NOMO-1 treated with dmso at 0.1 percent for 144 hours (cell line): ENCODE measurements around the gene CDC42BPB.
A peak's percentile ranks its signal among the peaks of the same experiment; 100 is the strongest.

Source experiments
- DNase-seq: peaks from one replicate; lab custom pipeline; 2025; ENCODE audit not compliant: unreplicated experiment; lab: John Stamatoyannopoulos, UW

CDC42BPB gene

GRCh38 chr14:102949062-102949800, 108.1 kb downstream of the CDC42BPB start:
- DNase-seq: peak; percentile 29

GRCh38 chr14:102948698-102949061, 108.7 kb downstream of the CDC42BPB start:
- no peak for DNase-seq

GRCh38 chr14:102947321-102948103, 109.8 kb downstream of the CDC42BPB start:
- DNase-seq: no peak

GRCh38 chr14:102945346-102946130, 111.8 kb downstream of the CDC42BPB start:
- DNase-seq: no peak

- no peak for DNase-seq
Observed at GRCh38 chr14:102944448-102945330, 112.7 kb downstream of the CDC42BPB start.

- no peak for DNase-seq
Observed at GRCh38 chr14:102943979-102944378, 113.4 kb downstream of the CDC42BPB start.

GRCh38 chr14:102943454-102943853, 113.9 kb downstream of the CDC42BPB start:
- no peak for DNase-seq

GRCh38 chr14:102942069-102942468, 115.3 kb downstream of the CDC42BPB start:
- DNase-seq: no peak

GRCh38 chr14:102941419-102942011, 115.8 kb downstream of the CDC42BPB start:
- DNase-seq: no peak

- DNase-seq: no peak
Observed at GRCh38 chr14:102940729-102941362, 116.5 kb downstream of the CDC42BPB start.

- DNase-seq: no peak
Observed at GRCh38 chr14:102939820-102940561, 117.4 kb downstream of the CDC42BPB start.

- no peak for DNase-seq
Observed at GRCh38 chr14:102939329-102939728, 118.0 kb downstream of the CDC42BPB start.

GRCh38 chr14:102938191-102938590, 119.2 kb downstream of the CDC42BPB start:
- DNase-seq: no peak

GRCh38 chr14:102937331-102938175, 119.8 kb downstream of the CDC42BPB start:
- no peak for DNase-seq

GRCh38 chr14:102935756-102936155, 121.6 kb downstream of the CDC42BPB start:
- no peak for DNase-seq

GRCh38 chr14:102933618-102934231, 123.6 kb downstream of the CDC42BPB start:
- DNase-seq: no peak

GRCh38 chr14:102932484-102933248, 124.7 kb downstream of the CDC42BPB start:
- DNase-seq: no peak
